HCT116 (cell line): Measurements from ENCODE around the gene TSPAN8. TPM values are rescaled to one million over a fixed set of nuclear protein-coding genes. Genes with fewer than 3 reads are reported as not detected.
"Not testable (repeated sequence)": the region's sequence is repeated elsewhere in the genome, so short reads cannot be mapped to it uniquely, and the experiment has no call there.

Experiments used
- ATAC-seq: fragments of 200-7000 bp; cut with Tn5 transposase; 2 replicates; pipeline ENCODE4 v1.9.1; 2020; ENCODE audit warnings: mild to moderate bottlenecking, moderate library complexity
- BruUV-seq: library from RNA; stranded (reverse); fragments of 400-500 nt; replicated peaks from 2 replicates; lab custom pipeline; 2021; lab: Mats Ljungman, UMichigan
- CTCF ChIA-PET: fragments of 300-600 bp; sonication (Branson Sonifier 250); formaldehyde crosslinking; loops from one replicate; lab custom pipeline; 2021; ENCODE audit warnings: antibody characterized with exemption; lab: Charles Lee
- POLR2A ChIA-PET: fragments of 300-600, 350-600 bp; sonication (Branson Sonifier 250); formaldehyde crosslinking; loops from one replicate; lab custom pipeline; 2021; ENCODE audit warnings: antibody characterized with exemption; lab: Charles Lee
- RAD21 ChIA-PET, 2 experiments: fragments of 300-600 bp; sonication (Branson Sonifier 250); formaldehyde crosslinking; loops; one replicate each; lab custom pipeline; 2023; ENCODE audit warnings: low total read pairs in 2 of 2; ENCODE audit not compliant: uncharacterized antibody in 2 of 2, unreplicated experiment in 2 of 2, low non-redundant PET in 1 of 2; lab: Charles Lee
- DNase-seq: peaks from one replicate; pipeline ENCODE4 v3.0.0-alpha.2; 2010; ENCODE audit warnings: low read depth, low spot score
- H2AFZ ChIP-seq: fragments of 200-600 bp; shearing (Covaris generic), sonication (generic); 2 replicates; pipeline ENCODE4 v1.6.1; 2017; ENCODE audit warnings: low read depth, mixed run types, mixed read lengths, antibody characterized with exemption, low read length; ENCODE audit not compliant: poor library complexity, severe bottlenecking
- H3K27ac ChIP-seq: 2 replicates; pipeline ENCODE4 v1.5.1; 2012; ENCODE audit warnings: low read depth, low read length
- H3K27me3 ChIP-seq: fragments of 200-600 bp; sonication (generic); 2 replicates; pipeline ENCODE4 v1.6.1; 2016; ENCODE audit warnings: mixed run types, low read length, mixed read lengths; ENCODE audit not compliant: insufficient read depth
- H3K36me3 ChIP-seq, 2 experiments: fragments of 200-500 bp in 1 of 2; fragments of 200-600 bp in 1 of 2; sonication (Bioruptor generic) in 1 of 2; sonication (generic) in 1 of 2; 2 replicates each; pipeline versions ENCODE4 v1.5.1 to v1.6.1; 2014 to 2016; ENCODE audit warnings: low read length in 2 of 2, inconsistent platforms in 1 of 2, mixed read lengths in 1 of 2, mixed run types in 1 of 2; ENCODE audit not compliant: insufficient read depth in 2 of 2, control insufficient read depth in 1 of 2
- H3K4me1 ChIP-seq, 2 experiments: fragments of 200-600 bp in 1 of 2; sonication (generic) in 1 of 2; 2 replicates each; pipeline versions ENCODE4 v1.5.1 to v1.6.1; 2012 to 2017; ENCODE audit warnings: low read length in 2 of 2, inconsistent platforms in 1 of 2, mild to moderate bottlenecking in 1 of 2, mixed read lengths in 1 of 2, mixed run types in 1 of 2, moderate library complexity in 1 of 2; ENCODE audit not compliant: insufficient read depth in 2 of 2, control insufficient read depth in 1 of 2
- H3K4me2 ChIP-seq: fragments of 200-600 bp; sonication (generic); 2 replicates; pipeline ENCODE4 v1.6.1; 2017; ENCODE audit warnings: mixed run types, low read length, mixed read lengths
- H3K4me3 ChIP-seq, 2 experiments: fragments of 200-600 bp in 1 of 2; sonication (generic) in 1 of 2; replicated peaks in 1 of 2; 2 replicates each; pipeline ENCODE4 v1.5.1; 2011 to 2016; ENCODE audit warnings: low read length in 2 of 2, control low read depth in 1 of 2, low read depth in 1 of 2, mild to moderate bottlenecking in 1 of 2, mixed read lengths in 1 of 2, mixed run types in 1 of 2
- H3K79me2 ChIP-seq: fragments of 200-600 bp; sonication (generic); 2 replicates; pipeline ENCODE4 v1.6.1; 2017; ENCODE audit warnings: mild to moderate bottlenecking, mixed run types, low read length, moderate library complexity, mixed read lengths; ENCODE audit not compliant: insufficient read depth
- H3K9ac ChIP-seq: fragments of 200-600 bp; sonication (generic); 2 replicates; pipeline ENCODE4 v1.6.1; 2016; ENCODE audit warnings: low read length, mixed read lengths
- H3K9me2 ChIP-seq: fragments of 200-600 bp; sonication (generic), shearing (Covaris generic); 2 replicates; pipeline ENCODE4 v1.6.1; 2017; ENCODE audit warnings: mixed run types, mild to moderate bottlenecking, moderate library complexity; ENCODE audit not compliant: insufficient read depth
- H3K9me3 ChIP-seq, 2 experiments: fragments of 200-500 bp in 1 of 2; fragments of 200-600 bp in 1 of 2; sonication (Bioruptor generic) in 1 of 2; sonication (generic) in 1 of 2; 2 replicates each; pipeline ENCODE4 v1.6.1; 2014 to 2017; ENCODE audit warnings: low read length in 2 of 2, mixed read lengths in 2 of 2, inconsistent platforms in 1 of 2, low read depth in 1 of 2, mild to moderate bottlenecking in 1 of 2, mixed run types in 1 of 2, moderate library complexity in 1 of 2; ENCODE audit not compliant: control insufficient read depth in 1 of 2, insufficient read depth in 1 of 2
- H4K20me1 ChIP-seq: fragments of 200-600 bp; sonication (generic), shearing (Covaris generic); 2 replicates; pipeline ENCODE4 v1.6.1; 2017; ENCODE audit warnings: mixed run types, mild to moderate bottlenecking, moderate library complexity; ENCODE audit not compliant: insufficient read depth
- ATF3 ChIP-seq: IDR thresholded peaks from 2 replicates; pipeline ENCODE4 v1.6.1; 2012
- CEBPB ChIP-seq: IDR thresholded peaks from 2 replicates; pipeline ENCODE4 v1.6.1; 2012; ENCODE audit warnings: low read depth
- ELF1 ChIP-seq: IDR thresholded peaks from 2 replicates; pipeline ENCODE4 v1.6.1; 2012; ENCODE audit warnings: low read depth, borderline replicate concordance
- EZH2 ChIP-seq: fragments of 200-600 bp; sonication (generic); IDR thresholded peaks from 2 replicates; pipeline ENCODE4 v1.6.1; 2017; ENCODE audit warnings: antibody characterized with exemption, mixed run types
- EZH2phosphoT487 ChIP-seq: fragments of 200-600 bp; IDR thresholded peaks from 2 replicates; pipeline ENCODE4 v1.6.1; 2018; ENCODE audit warnings: antibody characterized with exemption, borderline replicate concordance
- JUND ChIP-seq: IDR thresholded peaks from 2 replicates; pipeline ENCODE4 v1.6.1; 2012
- SRF ChIP-seq: IDR thresholded peaks from 2 replicates; pipeline ENCODE4 v1.6.1; 2012; ENCODE audit warnings: low read depth
- ZNF274 ChIP-seq: fragments of 200-500 bp; sonication (Bioruptor generic); IDR thresholded peaks from 2 replicates; pipeline ENCODE4 v1.6.1; 2014; ENCODE audit warnings: mild to moderate bottlenecking, low read depth, low read length, inconsistent platforms
- intact Hi-C: fragments of 100-400 bp; cut with micrococcal nuclease; formaldehyde crosslinking; loops from 2 replicates; pipeline ENCODE4 v1.10.0; 2022
- total RNA-seq: library from RNA; stranded (reverse); gene quantifications from one replicate; pipeline ENCODE4 v1.2.1, GENCODE V29; 2021; ENCODE audit not compliant: unreplicated experiment

Gene TSPAN8
- total RNA-seq, 1 experiment from 2014 or later, result 0.76 TPM

GRCh38 chr12:71155225-71155624 lies 2.6 kb downstream of the TSPAN8 start (continued):
- TF ChIP-seq CEBPB, result no peak
- no peak for TF ChIP-seq JUND
- TF ChIP-seq ELF1, result no peak

- H2AFZ ChIP-seq, result no peak overlapping the region
- BruUV-seq, result no TSS peak
- no peaks in the 10 kb centered on the region for H3K9me3 ChIP-seq
- H3K36me3 ChIP-seq, result no peaks in the 10 kb centered on the region
- H3K27me3 ChIP-seq, result no peaks in the 10 kb centered on the region
- ATAC-seq, result no peak
- ChIA-PET POLR2A (no interaction called here), CTCF (no interaction called here), RAD21 (no interaction called here)
- H3K9ac ChIP-seq, result no peak overlapping the region
- no peak overlapping the region for H3K4me2 ChIP-seq
- DNase-seq, result no peak
- H4K20me1 ChIP-seq, result no peaks in the 10 kb centered on the region
- no peak overlapping the region for H3K4me3 ChIP-seq
- no peaks in the 10 kb centered on the region for H3K79me2 ChIP-seq
- H3K4me1 ChIP-seq, result no peaks in the 10 kb centered on the region
- intact Hi-C loops, result no loop called here
- H3K9me2 ChIP-seq, result no peaks in the 10 kb centered on the region
- no peak for TF ChIP-seq SRF
- TF ChIP-seq ATF3, result no peak
- no peak for TF ChIP-seq EZH2
- no peak for TF ChIP-seq EZH2phosphoT487
- no peak for TF ChIP-seq ZNF274
- H3K27ac ChIP-seq, result no peak overlapping the region
Measured at GRCh38 chr12:71152851-71153250, 4.9 kb downstream of the TSPAN8 start.

GRCh38 chr12:71150041-71150440 lies 7.8 kb downstream of the TSPAN8 start:
- DNase-seq, intact Hi-C loops, ATAC-seq, H2AFZ ChIP-seq, H3K36me3 ChIP-seq, H3K9ac ChIP-seq, POLR2A ChIA-PET, H3K79me2 ChIP-seq, H3K4me1 ChIP-seq, H3K4me2 ChIP-seq, RAD21 ChIA-PET, H3K4me3 ChIP-seq, H3K27me3 ChIP-seq, H4K20me1 ChIP-seq, CTCF ChIA-PET, H3K9me2 ChIP-seq, BruUV-seq, H3K9me3 ChIP-seq, H3K27ac ChIP-seq: not testable (repeated sequence)
